ENCODE results near the gene THSD7B. TPM values are rescaled to one million over a fixed set of nuclear protein-coding genes. Genes with fewer than 3 reads are reported as not detected.
A peak's percentile ranks its signal among the peaks of the same experiment; 100 is the strongest.

The THSD7B gene
- polyA plus RNA-seq, 6 donors from 2014 or later, result 0.09 TPM; not detected in 5

DNA sequence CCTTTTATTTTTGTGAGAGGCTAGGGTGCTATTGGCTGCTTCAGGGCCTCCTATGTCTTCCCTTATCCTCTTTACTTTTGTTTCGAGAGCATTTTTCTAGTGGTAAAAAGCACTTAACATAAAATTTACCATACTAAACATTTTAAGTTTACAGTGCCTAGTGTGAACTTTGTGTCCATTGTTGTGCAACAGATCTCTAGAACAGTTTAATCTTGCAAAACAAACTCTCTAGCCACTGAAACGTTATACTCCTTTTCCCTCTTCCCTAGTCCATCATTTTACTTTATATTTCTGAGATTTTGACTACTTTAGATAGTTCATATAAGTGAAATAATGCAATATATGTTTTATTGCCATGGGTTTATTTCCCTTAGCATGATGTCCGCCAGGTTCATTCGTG lies 580.6 kb downstream of the THSD7B start:
- Mint-ChIP-seq H3K4me3 (no peak overlapping the region), H3K27ac (no peak overlapping the region), H3K36me3 (no peaks in the 10 kb centered on the region), H3K27me3 (no peaks in the 10 kb centered on the region), H3K4me1 (no peaks in the 10 kb centered on the region), H3K9me3 (peaks cover 0 to 8% (median 4%) of the 10 kb centered on the region in 7 donors)
- no peak for ATAC-seq (ENCODE audit: low read depth in 2 of 2)
- no peak for DNase-seq

- Mint-ChIP-seq H3K4me3 (no peak overlapping the region), H3K9me3 (peaks cover 0 to 8% (median 3%) of the 10 kb centered on the region in 7 donors), H3K27me3 (no peaks in the 10 kb centered on the region), H3K36me3 (no peaks in the 10 kb centered on the region), H3K27ac (no peak overlapping the region), H3K4me1 (no peaks in the 10 kb centered on the region)
- DNase-seq (no peak), ATAC-seq (ENCODE audit: low read depth in 2 of 2) (no peak)
Observed at GRCh38 chr2:137348301-137348700, 583.0 kb downstream of the THSD7B start.

- Mint-ChIP-seq H3K27me3 (peaks cover 0 to 3% (median 0%) of the 10 kb centered on the region in 3 donors), H3K4me1 (no peaks in the 10 kb centered on the region), H3K4me3 (no peak overlapping the region), H3K27ac (no peak overlapping the region), H3K36me3 (peaks cover 0 to 5% of the 10 kb centered on the region in 2 donors), H3K9me3 (peaks cover 6 to 20% (median 10%) of the 10 kb centered on the region in 7 donors)
- no peak for DNase-seq
- ATAC-seq (ENCODE audit: low read depth in 2 of 2), result no peak
Observed at GRCh38 chr2:137357634-137358033, 592.3 kb downstream of the THSD7B start.

GRCh38 chr2:137367361-137367760 lies 602.0 kb downstream of the THSD7B start:
- Mint-ChIP-seq H3K4me3 (no peak overlapping the region), H3K9me3 (peaks cover 6 to 31% (median 14%) of the 10 kb centered on the region in 7 donors), H3K27me3 (no peaks in the 10 kb centered on the region), H3K4me1 (no peaks in the 10 kb centered on the region), H3K36me3 (no peaks in the 10 kb centered on the region), H3K27ac (no peak overlapping the region)
- no peak for DNase-seq
- no peak for ATAC-seq (ENCODE audit: low read depth in 2 of 2)

DNA sequence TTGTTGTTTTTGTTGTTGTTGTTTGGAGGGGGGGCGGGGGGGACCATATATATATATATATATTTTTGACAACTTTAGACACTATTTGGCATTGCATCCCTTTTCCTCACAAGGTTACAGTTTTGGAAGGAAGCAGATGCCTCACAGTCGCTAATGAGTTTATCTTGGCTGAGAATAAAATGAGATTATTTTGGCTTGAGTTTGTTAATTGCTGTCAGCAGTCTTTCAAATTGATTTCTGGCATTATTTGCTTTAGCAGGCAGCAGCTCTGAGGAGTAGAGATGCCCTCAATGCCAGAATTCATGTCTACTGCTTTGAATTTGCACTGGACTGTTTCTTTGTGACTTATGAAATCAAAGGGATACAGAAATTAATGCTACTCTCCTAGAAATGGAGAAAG lies 603.8 kb downstream of the THSD7B start:
- DNase-seq (no peak), ATAC-seq (ENCODE audit: low read depth in 2 of 2) (no peak)
- H3K9me3 Mint-ChIP-seq, result peaks cover 4 to 15% (median 8%) of the 10 kb centered on the region in 7 donors
- no peak overlapping the region for H3K4me3 Mint-ChIP-seq
- H3K4me1 Mint-ChIP-seq, result no peaks in the 10 kb centered on the region
- no peaks in the 10 kb centered on the region for H3K36me3 Mint-ChIP-seq
- no peak overlapping the region for H3K27ac Mint-ChIP-seq
- H3K27me3 Mint-ChIP-seq, result no peaks in the 10 kb centered on the region

- ATAC-seq (ENCODE audit: low read depth in 2 of 2) (no peak), DNase-seq (no peak)
- no peak overlapping the region for H3K27ac Mint-ChIP-seq
- H3K4me3 Mint-ChIP-seq, result no peak overlapping the region
- no peaks in the 10 kb centered on the region for H3K4me1 Mint-ChIP-seq
- H3K36me3 Mint-ChIP-seq, result no peaks in the 10 kb centered on the region
- peaks cover 6 to 35% (median 14%) of the 10 kb centered on the region in 7 donors for H3K9me3 Mint-ChIP-seq
- H3K27me3 Mint-ChIP-seq, result no peaks in the 10 kb centered on the region
Observed at GRCh38 chr2:137379186-137379585, 613.8 kb downstream of the THSD7B start.

DNA sequence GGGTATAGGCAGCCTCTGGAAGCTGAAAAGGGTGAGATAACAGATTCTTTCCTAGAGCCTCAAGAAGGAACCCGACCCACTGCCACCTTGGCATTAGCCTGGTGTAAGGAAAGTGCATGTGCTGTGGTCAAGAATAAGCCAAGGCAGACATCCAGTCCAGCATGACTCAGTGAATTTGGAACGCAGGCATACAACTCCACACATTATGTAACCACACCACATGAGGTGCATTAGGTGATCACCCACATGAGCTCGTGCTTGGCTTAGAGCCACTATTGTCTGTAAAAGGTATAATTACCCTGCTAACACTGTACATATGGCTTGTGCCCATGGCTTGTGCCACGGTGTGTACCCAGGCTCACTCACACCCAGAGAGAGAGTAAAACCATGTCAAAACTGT lies 615.3 kb downstream of the THSD7B start:
- Mint-ChIP-seq H3K36me3 (no peaks in the 10 kb centered on the region), H3K9me3 (peaks cover 9 to 45% (median 18%) of the 10 kb centered on the region in 7 donors), H3K27me3 (no peaks in the 10 kb centered on the region), H3K27ac (no peak overlapping the region), H3K4me1 (no peaks in the 10 kb centered on the region), H3K4me3 (no peak overlapping the region)
- no peak for ATAC-seq (ENCODE audit: low read depth in 2 of 2)
- no peak for DNase-seq

DNA sequence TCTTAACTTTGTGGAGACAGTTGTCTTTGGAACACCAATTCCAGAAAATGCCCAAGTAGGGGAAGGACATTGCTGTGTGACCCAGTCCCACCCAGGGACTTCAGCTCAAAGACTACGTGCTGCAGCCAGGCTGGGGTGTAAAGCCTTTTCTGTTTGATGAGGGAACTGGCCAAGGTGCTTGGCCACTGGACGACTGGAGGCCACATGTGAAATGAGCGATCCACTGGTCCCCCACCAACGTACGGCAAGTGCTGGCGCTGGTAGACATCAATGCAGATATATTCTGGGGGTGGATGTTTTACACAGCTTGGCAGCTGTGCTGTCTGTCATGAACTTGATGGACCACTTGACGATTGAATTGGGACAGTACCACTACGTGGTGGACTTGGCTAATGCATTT lies 616.4 kb downstream of the THSD7B start:
- H3K27ac Mint-ChIP-seq, result no peak overlapping the region
- H3K27me3 Mint-ChIP-seq, result no peaks in the 10 kb centered on the region
- no peak for DNase-seq
- no peaks in the 10 kb centered on the region for H3K4me1 Mint-ChIP-seq
- H3K36me3 Mint-ChIP-seq, result no peaks in the 10 kb centered on the region
- H3K4me3 Mint-ChIP-seq, result no peak overlapping the region
- ATAC-seq (ENCODE audit: low read depth in 2 of 2), result no peak
- peaks cover 9 to 41% (median 18%) of the 10 kb centered on the region in 7 donors for H3K9me3 Mint-ChIP-seq

GRCh38 chr2:137383391-137383790 lies 618.0 kb downstream of the THSD7B start:
- no peaks in the 10 kb centered on the region for H3K27me3 Mint-ChIP-seq

GRCh38 chr2:137387044-137387443 lies 621.7 kb downstream of the THSD7B start:
- DNase-seq, result no peak
- Mint-ChIP-seq H3K4me1 (no peaks in the 10 kb centered on the region), H3K4me3 (peak overlapping the region in 1 of 8 donors; percentile 42), H3K27ac (no peak overlapping the region), H3K9me3 (peaks cover 5 to 33% (median 17%) of the 10 kb centered on the region in 7 donors), H3K27me3 (no peaks in the 10 kb centered on the region), H3K36me3 (no peaks in the 10 kb centered on the region)
- ATAC-seq (ENCODE audit: low read depth in 2 of 2), result no peak

More at GRCh38 chr2:137383391-137383790, 618.0 kb downstream of the THSD7B start:
- no peak for ATAC-seq (ENCODE audit: low read depth in 2 of 2)
- peaks cover 9 to 41% (median 17%) of the 10 kb centered on the region in 7 donors for H3K9me3 Mint-ChIP-seq
- DNase-seq, result no peak
- H3K27ac Mint-ChIP-seq, result no peak overlapping the region
- H3K36me3 Mint-ChIP-seq, result no peaks in the 10 kb centered on the region
- H3K4me3 Mint-ChIP-seq, result no peak overlapping the region
- no peaks in the 10 kb centered on the region for H3K4me1 Mint-ChIP-seq

DNA sequence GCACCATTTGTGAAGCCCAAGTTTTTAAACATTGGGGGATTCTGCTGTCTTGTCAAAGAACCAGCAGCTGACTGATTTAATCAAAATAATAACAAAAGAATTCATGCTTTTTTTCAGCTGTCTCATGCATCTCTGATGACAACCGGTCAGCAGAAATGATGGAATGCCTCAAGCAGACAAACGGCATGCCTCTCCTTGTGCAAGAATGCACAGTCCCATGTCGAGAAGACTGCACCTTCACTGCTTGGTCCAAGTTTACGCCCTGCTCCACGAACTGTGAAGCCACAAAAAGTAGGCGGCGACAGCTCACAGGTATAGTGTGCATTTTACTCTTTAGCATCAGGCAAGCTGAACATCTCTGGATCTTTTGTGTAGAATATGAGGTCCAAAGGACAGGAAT lies 640.2 kb downstream of the THSD7B start:
- no peak overlapping the region for H3K27ac Mint-ChIP-seq
- ATAC-seq (ENCODE audit: low read depth in 2 of 2), result no peak
- H3K36me3 Mint-ChIP-seq, result no peaks in the 10 kb centered on the region

GRCh38 chr2:137411585-137411984 lies 646.2 kb downstream of the THSD7B start:
- H3K27ac Mint-ChIP-seq, result peak overlapping the region in 1 of 6 donors; percentile 11
- ATAC-seq (ENCODE audit: low read depth in 2 of 2) (no peak), DNase-seq (no peak)
- H3K36me3 Mint-ChIP-seq, result no peaks in the 10 kb centered on the region
- H3K4me3 Mint-ChIP-seq, result no peak overlapping the region
- no peaks in the 10 kb centered on the region for H3K4me1 Mint-ChIP-seq
- no peaks in the 10 kb centered on the region for H3K27me3 Mint-ChIP-seq
- peaks cover 0 to 10% (median 3%) of the 10 kb centered on the region in 7 donors for H3K9me3 Mint-ChIP-seq

More for the DNA sequence above, 640.2 kb downstream of the THSD7B start:
- H3K9me3 Mint-ChIP-seq, result peaks cover 0 to 12% (median 2%) of the 10 kb centered on the region in 7 donors
- DNase-seq, result no peak
- no peak overlapping the region for H3K4me3 Mint-ChIP-seq
- no peaks in the 10 kb centered on the region for H3K27me3 Mint-ChIP-seq
- H3K4me1 Mint-ChIP-seq, result no peaks in the 10 kb centered on the region

DNA sequence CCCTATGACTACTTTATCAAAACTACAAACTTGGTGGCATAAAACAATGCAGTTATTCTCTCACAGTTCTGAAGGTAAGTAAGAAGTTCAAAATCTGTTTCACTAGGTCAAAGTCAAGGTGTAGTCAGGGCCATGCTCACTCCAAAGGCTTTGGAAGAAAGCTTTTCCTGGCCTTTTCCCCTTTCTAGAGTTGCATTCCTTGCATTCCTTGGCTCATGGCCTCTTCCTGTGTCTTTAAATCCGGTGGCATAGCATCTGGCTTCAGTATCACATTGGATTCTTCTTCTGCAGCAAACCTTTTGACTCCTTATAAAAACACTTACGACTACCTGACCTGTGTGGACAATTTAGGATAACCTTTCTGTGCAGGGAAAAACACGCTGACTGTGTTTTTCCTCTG lies 655.4 kb downstream of the THSD7B start:
- H3K4me1 Mint-ChIP-seq, result no peaks in the 10 kb centered on the region
- no peak for DNase-seq
- peaks cover 0 to 18% (median 4%) of the 10 kb centered on the region in 7 donors for H3K9me3 Mint-ChIP-seq
- H3K27ac Mint-ChIP-seq, result no peak overlapping the region
- no peaks in the 10 kb centered on the region for H3K27me3 Mint-ChIP-seq
- no peak for ATAC-seq (ENCODE audit: low read depth in 2 of 2)
- H3K4me3 Mint-ChIP-seq, result no peak overlapping the region
- H3K36me3 Mint-ChIP-seq, result no peaks in the 10 kb centered on the region

- DNase-seq (no peak), ATAC-seq (ENCODE audit: low read depth in 2 of 2) (no peak)
- Mint-ChIP-seq H3K9me3 (peaks cover 0 to 10% (median 6%) of the 10 kb centered on the region in 7 donors), H3K4me1 (no peaks in the 10 kb centered on the region), H3K4me3 (no peak overlapping the region), H3K27me3 (no peaks in the 10 kb centered on the region), H3K27ac (no peak overlapping the region), H3K36me3 (no peaks in the 10 kb centered on the region)
Observed at GRCh38 chr2:137435162-137435561, 669.8 kb downstream of the THSD7B start.

DNA sequence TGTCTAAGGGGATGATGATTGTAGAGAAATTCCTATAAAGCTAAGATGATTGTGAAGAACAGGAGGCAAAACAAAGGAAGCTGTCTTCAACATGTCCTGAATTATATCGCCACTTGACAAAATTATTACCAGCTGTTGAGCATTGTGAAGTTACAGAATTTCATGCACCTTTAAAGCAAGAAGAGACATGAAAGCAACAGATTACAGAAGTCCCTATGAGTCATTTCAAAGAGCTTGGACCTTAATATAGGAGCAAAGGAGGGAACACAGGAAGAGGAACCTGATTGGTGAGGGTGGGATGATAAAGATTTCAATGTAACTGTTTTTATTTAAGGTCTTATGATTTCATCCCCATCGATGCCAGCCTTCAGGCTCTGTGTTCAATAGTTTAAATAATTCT lies 672.0 kb downstream of the THSD7B start:
- ATAC-seq (ENCODE audit: low read depth in 2 of 2), result no peak
- no peaks in the 10 kb centered on the region for H3K4me1 Mint-ChIP-seq
- no peak overlapping the region for H3K4me3 Mint-ChIP-seq
- H3K27me3 Mint-ChIP-seq, result no peaks in the 10 kb centered on the region
- no peak for DNase-seq
- H3K36me3 Mint-ChIP-seq, result no peaks in the 10 kb centered on the region
- H3K9me3 Mint-ChIP-seq, result peaks cover 0 to 7% (median 4%) of the 10 kb centered on the region in 7 donors
- no peak overlapping the region for H3K27ac Mint-ChIP-seq
